Uterus (tissue), 4 donors: ENCODE results near the gene CEP120. TPM values are rescaled to one million over a fixed set of nuclear protein-coding genes. Genes with fewer than 3 reads are reported as not detected.
A peak's percentile ranks its signal among the peaks of the same experiment; 100 is the strongest.

Experiments
- DNase-seq, 2 donors: peaks; one replicate each; pipeline ENCODE4 v3.0.0-alpha.2; 2019 to 2020
- H3K27ac ChIP-seq, 2 donors: fragments of 200-600 bp; sonication (generic); 1 replicate in 1 of 2; 2 replicates in 1 of 2; pipeline ENCODE4 v1.5.1; 2016 to 2018
- H3K27me3 ChIP-seq, 2 donors: fragments of 200-600 bp; sonication (generic); one replicate each; pipeline ENCODE4 v1.5.1; 2018 to 2019; ENCODE audit warnings: control low read depth in 1 of 2
- H3K36me3 ChIP-seq, 2 donors: fragments of 200-600 bp; sonication (generic); one replicate each; pipeline ENCODE4 v1.5.1; 2019; ENCODE audit warnings: control low read depth in 1 of 2
- H3K4me1 ChIP-seq, 2 donors: fragments of 200-600 bp; sonication (generic); one replicate each; pipeline ENCODE4 v1.5.1; 2018 to 2019; ENCODE audit warnings: control low read depth in 1 of 2
- H3K4me3 ChIP-seq, 2 donors: fragments of 200-600 bp; sonication (generic); 1 replicate in 1 of 2; 2 replicates in 1 of 2; pipeline ENCODE4 v1.5.1; 2018 to 2019; ENCODE audit warnings: mild to moderate bottlenecking in 1 of 2
- H3K9me3 ChIP-seq, 2 donors: fragments of 200-600 bp; sonication (generic); one replicate each; pipeline ENCODE4 v1.5.1; 2019; ENCODE audit warnings: control low read depth in 1 of 2
- POLR2A ChIP-seq, 2 donors: fragments of 450-650 bp; IDR thresholded peaks; one replicate each; pipeline ENCODE4 v1.6.1; 2016; ENCODE audit warnings: antibody characterized with exemption in 2 of 2, mild to moderate bottlenecking in 1 of 2, moderate library complexity in 1 of 2
- intact Hi-C: fragments of 100-400 bp; cut with DNase I; formaldehyde crosslinking; loops from one replicate; pipeline ENCODE4 v1.15.1; 2023; ENCODE audit warnings: low total_unique reads
- total RNA-seq, 4 donors: library from RNA; depleted of rRNA in 3 of 4; stranded (reverse); fragments of >200 nt in 3 of 4; gene quantifications; one replicate each; pipeline versions ENCODE4 v1.1.0 to v1.2.4, GENCODE V29; 2014 to 2023
- TF ChIP-seq, protein P1 (sequence below), 4 experiments: fragments of 200-600 bp in 2 of 4; fragments of 450-650 bp in 2 of 4; sonication (generic) in 2 of 4; IDR thresholded peaks; one replicate each; pipeline ENCODE4 v1.5.1; 2016 to 2019; ENCODE audit warnings: antibody characterized with exemption in 4 of 4, mild to moderate bottlenecking in 2 of 4, moderate library complexity in 1 of 4
- donor health status: DM: yes; HTN: yes; CAD: no.

Gene CEP120
- total RNA-seq, 4 donors from 2014 or later = 18.2 to 55.8 (median 41.0) TPM

DNA sequence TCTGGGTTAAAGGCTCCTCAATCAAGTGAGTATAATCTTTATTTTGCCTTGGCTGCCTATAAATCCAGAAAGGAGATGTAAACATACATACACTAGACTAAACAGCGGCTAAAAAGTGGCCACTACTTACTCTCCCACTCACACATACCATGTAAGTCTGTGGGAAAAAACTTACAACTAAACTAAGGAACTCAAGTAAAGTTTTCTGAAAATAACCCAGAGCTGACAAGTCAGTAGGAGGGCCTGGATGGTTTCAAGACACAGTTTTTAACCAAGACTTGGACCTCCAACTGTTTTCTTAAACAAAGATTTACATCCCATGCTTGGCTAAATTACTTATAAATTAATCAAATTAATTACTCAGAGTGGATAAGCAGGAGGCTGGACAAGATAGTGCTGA, 64.5 kb downstream of the CEP120 start:
- no peak for TF ChIP-seq POLR2A (IDR thresholded peaks at IDR 0.05)
- TF ChIP-seq, protein P1, sequence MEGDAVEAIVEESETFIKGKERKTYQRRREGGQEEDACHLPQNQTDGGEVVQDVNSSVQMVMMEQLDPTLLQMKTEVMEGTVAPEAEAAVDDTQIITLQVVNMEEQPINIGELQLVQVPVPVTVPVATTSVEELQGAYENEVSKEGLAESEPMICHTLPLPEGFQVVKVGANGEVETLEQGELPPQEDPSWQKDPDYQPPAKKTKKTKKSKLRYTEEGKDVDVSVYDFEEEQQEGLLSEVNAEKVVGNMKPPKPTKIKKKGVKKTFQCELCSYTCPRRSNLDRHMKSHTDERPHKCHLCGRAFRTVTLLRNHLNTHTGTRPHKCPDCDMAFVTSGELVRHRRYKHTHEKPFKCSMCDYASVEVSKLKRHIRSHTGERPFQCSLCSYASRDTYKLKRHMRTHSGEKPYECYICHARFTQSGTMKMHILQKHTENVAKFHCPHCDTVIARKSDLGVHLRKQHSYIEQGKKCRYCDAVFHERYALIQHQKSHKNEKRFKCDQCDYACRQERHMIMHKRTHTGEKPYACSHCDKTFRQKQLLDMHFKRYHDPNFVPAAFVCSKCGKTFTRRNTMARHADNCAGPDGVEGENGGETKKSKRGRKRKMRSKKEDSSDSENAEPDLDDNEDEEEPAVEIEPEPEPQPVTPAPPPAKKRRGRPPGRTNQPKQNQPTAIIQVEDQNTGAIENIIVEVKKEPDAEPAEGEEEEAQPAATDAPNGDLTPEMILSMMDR (IDR thresholded peaks at IDR 0.05) = no peak
- Histone ChIP-seq H3K4me3 (no peak overlapping the region), H3K36me3 (no peaks in the 10 kb centered on the region), H3K27me3 (no peaks in the 10 kb centered on the region), H3K9me3 (no peaks in the 10 kb centered on the region), H3K4me1 (peaks cover 0 to 6% of the 10 kb centered on the region in 2 donors), H3K27ac (peak overlapping the region; percentile 43 to 69)
- DNase-seq = peak in 1 of 2 donors; percentile 57
- intact Hi-C loops = no loop called here

DNA sequence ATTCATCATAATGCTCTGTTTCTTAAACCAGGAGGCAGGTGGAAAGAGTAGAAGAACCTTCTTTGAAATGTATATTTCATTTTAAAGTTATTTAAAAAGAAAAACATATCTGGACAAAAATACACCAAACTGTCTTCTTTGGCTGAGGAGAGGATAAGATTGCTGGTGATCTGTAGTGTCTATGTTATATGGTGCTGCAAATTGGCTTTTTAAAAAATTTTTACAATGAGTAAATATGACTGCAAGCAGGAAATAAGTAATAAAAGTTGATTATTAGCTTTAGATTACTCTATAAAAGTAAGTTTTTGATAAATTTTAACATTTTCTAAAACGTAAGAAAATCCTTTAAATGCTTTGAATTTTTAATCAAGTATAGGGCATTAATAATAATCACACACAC, 64.9 kb downstream of the CEP120 start:
- H3K4me1 ChIP-seq = peaks cover 0 to 6% of the 10 kb centered on the region in 2 donors
- intact Hi-C loops = no loop called here

DNA sequence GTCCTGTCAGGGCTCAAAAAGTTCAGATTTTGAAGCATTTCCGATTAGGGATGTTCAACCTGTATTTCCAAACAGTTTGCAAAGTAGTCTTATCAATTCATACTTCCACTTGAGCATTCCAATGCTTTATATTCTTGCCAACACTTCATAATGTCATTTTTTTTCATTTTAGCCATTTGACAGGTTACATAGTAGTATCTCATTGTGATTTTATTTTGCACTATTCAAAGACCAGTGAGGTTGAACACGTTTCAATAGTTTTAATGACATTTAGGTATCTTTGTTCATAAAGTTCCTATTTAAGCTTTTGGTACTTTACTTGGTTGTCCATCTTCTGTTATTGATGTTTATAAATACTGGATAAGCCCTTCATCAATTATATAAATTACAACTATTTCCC, 71.4 kb downstream of the CEP120 start:
- H3K4me1 ChIP-seq = no peaks in the 10 kb centered on the region
- intact Hi-C loops = no loop called here
- H3K9me3 ChIP-seq = no peaks in the 10 kb centered on the region
- no peak for DNase-seq
- H3K4me3 ChIP-seq = no peak overlapping the region
- no peaks in the 10 kb centered on the region for H3K36me3 ChIP-seq
- no peak overlapping the region for H3K27ac ChIP-seq
- TF ChIP-seq, protein P1 (IDR thresholded peaks at IDR 0.05) = no peak
- TF ChIP-seq POLR2A (IDR thresholded peaks at IDR 0.05) = no peak
- no peaks in the 10 kb centered on the region for H3K27me3 ChIP-seq

More for the DNA sequence above, 64.9 kb downstream of the CEP120 start:
- Histone ChIP-seq H3K36me3 (no peaks in the 10 kb centered on the region), H3K9me3 (no peaks in the 10 kb centered on the region), H3K27ac (peak overlapping the region; percentile 43 to 69), H3K4me3 (no peak overlapping the region), H3K27me3 (no peaks in the 10 kb centered on the region)
- TF ChIP-seq POLR2A (IDR thresholded peaks at IDR 0.05) = no peak
- TF ChIP-seq, protein P1 (IDR thresholded peaks at IDR 0.05) = no peak
- DNase-seq = no peak

DNA sequence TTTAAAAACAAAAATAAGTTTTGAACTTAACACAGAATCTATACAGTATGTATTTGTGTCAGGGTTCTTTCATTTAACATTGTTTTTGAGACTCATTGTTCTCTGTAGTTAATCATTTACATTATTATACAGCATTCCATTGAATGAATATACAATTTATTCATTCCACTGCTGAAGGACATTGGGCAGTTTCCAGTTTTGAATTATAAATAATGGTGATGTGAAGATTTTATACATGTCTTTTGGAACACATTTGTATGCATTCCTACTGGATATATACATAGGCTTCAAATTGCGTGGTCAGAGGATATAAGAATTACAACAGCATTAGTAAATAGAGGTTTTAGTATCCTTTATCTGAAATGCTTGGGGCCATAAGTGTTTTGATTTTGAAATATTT, 72.0 kb downstream of the CEP120 start:
- Histone ChIP-seq H3K4me3 (no peak overlapping the region), H3K9me3 (no peaks in the 10 kb centered on the region), H3K27ac (no peak overlapping the region), H3K4me1 (no peaks in the 10 kb centered on the region), H3K36me3 (no peaks in the 10 kb centered on the region), H3K27me3 (no peaks in the 10 kb centered on the region)
- no peak for TF ChIP-seq POLR2A (IDR thresholded peaks at IDR 0.05)
- TF ChIP-seq, protein P1 (IDR thresholded peaks at IDR 0.05) = no peak
- intact Hi-C loops = no loop called here
- DNase-seq = no peak

DNA sequence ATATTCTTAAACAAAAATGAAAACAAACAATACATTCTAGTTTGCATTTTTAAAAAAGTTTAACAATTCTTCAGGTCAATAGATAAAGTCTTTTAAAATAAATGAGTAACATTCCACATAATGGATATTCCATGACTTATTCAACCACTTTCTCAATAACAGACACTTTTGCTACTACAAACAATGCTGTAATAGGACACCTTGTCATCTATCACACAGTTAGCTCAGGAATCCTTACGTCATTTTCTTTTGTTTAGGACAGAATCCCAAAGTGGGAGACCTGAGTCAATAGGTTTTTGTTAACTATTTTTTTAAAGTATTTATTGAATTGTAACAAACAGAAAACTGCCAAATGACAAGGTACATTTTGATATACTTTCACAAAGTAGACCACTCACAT, 72.5 kb downstream of the CEP120 start:
- Histone ChIP-seq H3K27ac (no peak overlapping the region), H3K36me3 (no peaks in the 10 kb centered on the region), H3K27me3 (no peaks in the 10 kb centered on the region), H3K4me3 (no peak overlapping the region), H3K9me3 (no peaks in the 10 kb centered on the region), H3K4me1 (no peaks in the 10 kb centered on the region)
- DNase-seq = no peak
- TF ChIP-seq POLR2A (IDR thresholded peaks at IDR 0.05) = no peak
- TF ChIP-seq, protein P1 (IDR thresholded peaks at IDR 0.05) = no peak
- intact Hi-C loops = no loop called here
